K562 (cell line): Measurements from ENCODE around the gene PRDM8. TPM values are rescaled to one million over a fixed set of nuclear protein-coding genes. Genes with fewer than 3 reads are reported as not detected.

ENCODE experiments used
- ELF1 ChIP-seq: fragments of 200-800 bp; sonication (Bioruptor generic); IDR thresholded peaks from 2 replicates; pipeline ENCODE4 v1.6.1; 2016; ENCODE audit warnings: missing genetic modification characterization, missing compliant biosample characterization
- ELF2 ChIP-seq: fragments of 250-450 bp; sonication (Bioruptor Pico); IDR thresholded peaks from 2 replicates; pipeline ENCODE4 v1.5.0; 2021; ENCODE audit warnings: mild to moderate bottlenecking
- GATA2 ChIP-seq: sonication (generic); formaldehyde crosslinking; IDR thresholded peaks from 2 replicates; pipeline ENCODE4 v1.4.0; 2020; ENCODE audit warnings: mild to moderate bottlenecking, missing genetic modification reagents
- IFI16 ChIP-seq: fragments of 250-450 bp; sonication (Bioruptor Pico); IDR thresholded peaks from 2 replicates; pipeline ENCODE4 v2.1.2; 2022; ENCODE audit warnings: mild to moderate bottlenecking, inconsistent platforms
- JUN ChIP-seq, 2 experiments: sonication (generic) in 1 of 2; formaldehyde crosslinking in 1 of 2; IDR thresholded peaks; 2 replicates each; pipeline versions ENCODE4 v1.6.1 to v1.8.0; 2012 to 2022; ENCODE audit warnings: borderline replicate concordance in 2 of 2, mild to moderate bottlenecking in 2 of 2, improper control_type of control experiment in 1 of 2, low read depth in 1 of 2, low read length in 1 of 2, missing genetic modification reagents in 1 of 2
- MBD2 ChIP-seq: sonication (generic); IDR thresholded peaks from 2 replicates; pipeline ENCODE4 v1.6.1; 2016; ENCODE audit warnings: low read depth, borderline replicate concordance
- MYNN ChIP-seq, 2 experiments: sonication (generic); formaldehyde crosslinking in 1 of 2; IDR thresholded peaks; 2 replicates each; pipeline versions ENCODE4 v1.5.0 to v1.6.1; 2016 to 2020; ENCODE audit warnings: antibody characterized with exemption in 1 of 2, missing genetic modification reagents in 1 of 2
- NRF1 ChIP-seq, 2 experiments: fragments of 450-650 bp; IDR thresholded peaks in 1 of 2; conservative IDR thresholded peaks in 1 of 2; 2 replicates each; pipeline ENCODE4 v1.6.1; 2014; ENCODE audit warnings: mild to moderate bottlenecking in 2 of 2
- POLR2B ChIP-seq: fragments of 450-650 bp; IDR thresholded peaks from 2 replicates; pipeline ENCODE4 v1.6.1; 2018; ENCODE audit warnings: low read depth; ENCODE audit not compliant: partially characterized antibody
- PTBP1 ChIP-seq: fragments of 200-400 bp; formaldehyde crosslinking; IDR thresholded peaks from 2 replicates; pipeline ENCODE4 v1.6.1; 2017; ENCODE audit warnings: low read depth, low read length
- RBM15 ChIP-seq: fragments of 200-400 bp; formaldehyde crosslinking; IDR thresholded peaks from 2 replicates; pipeline ENCODE4 v1.6.1; 2018; ENCODE audit warnings: mild to moderate bottlenecking, low read length, moderate library complexity; ENCODE audit not compliant: insufficient read depth
- RFX1 ChIP-seq: fragments of 450-650 bp; IDR thresholded peaks from 2 replicates; pipeline ENCODE4 v1.6.1; 2016; ENCODE audit warnings: mild to moderate bottlenecking, moderate library complexity
- SMAD4 ChIP-seq: fragments of 250-450 bp; sonication (Bioruptor Pico); conservative IDR thresholded peaks from 2 replicates; pipeline ENCODE4 v1.8.0; 2021; ENCODE audit warnings: inconsistent platforms, mild to moderate bottlenecking, moderate library complexity
- SNRNP70 ChIP-seq: fragments of 200-400 bp; formaldehyde crosslinking; optimal IDR thresholded peaks from 2 replicates; pipeline ENCODE3; 2017; ENCODE audit warnings: low read depth, low read length
- STAT5A ChIP-seq: IDR thresholded peaks from 2 replicates; pipeline ENCODE4 v1.6.1; 2012; ENCODE audit warnings: low read length, inconsistent platforms, borderline replicate concordance
- TCF7 ChIP-seq: sonication (generic); IDR thresholded peaks from 2 replicates; pipeline ENCODE4 v1.6.1; 2016; ENCODE audit warnings: antibody characterized with exemption, borderline replicate concordance
- TOE1 ChIP-seq, 2 experiments: fragments of 450-650 bp in 1 of 2; sonication (generic) in 1 of 2; formaldehyde crosslinking in 1 of 2; IDR thresholded peaks; 2 replicates each; pipeline versions ENCODE4 v1.7.1 to v1.8.0; 2016 to 2022; ENCODE audit warnings: borderline replicate concordance in 2 of 2, mild to moderate bottlenecking in 2 of 2, antibody characterized with exemption in 1 of 2, inconsistent platforms in 1 of 2, low read depth in 1 of 2, missing genetic modification reagents in 1 of 2, moderate library complexity in 1 of 2
- ZC3H4 ChIP-seq: sonication (generic); formaldehyde crosslinking; IDR thresholded peaks from 2 replicates; pipeline ENCODE4 v1.9.0; 2021; ENCODE audit warnings: missing genetic modification reagents, borderline replicate concordance
- ZKSCAN1 ChIP-seq: fragments of 150-350 bp; IDR thresholded peaks from 2 replicates; pipeline ENCODE4 v1.6.1; 2016; ENCODE audit warnings: low read depth, low read length
- polyA plus RNA-seq, 8 experiments: library from polyadenylated mRNA; depleted of rRNA in 4 of 8; stranded (reverse) in 5 of 8; unstranded in 3 of 8; fragments of >200 nt; fragmentation: Nextera tagmentation in 2 of 8; fragmentation: Illumina TruSeq in 1 of 8; extraction: Ambion mirVana in 2 of 8; extraction: Trizol in 1 of 8; gene quantifications; 2 replicates each; pipeline versions ENCODE4 v1.2.1 to v1.2.3, GENCODE V29; 2011 to 2014; ENCODE audit warnings: inconsistent platforms in 1 of 8, missing spikeins in 1 of 8
- total RNA-seq, 7 experiments: library from RNA; depleted of rRNA in 6 of 7; stranded (reverse); fragments of >200 nt in 6 of 7; fragmentation: Illumina TruSeq in 2 of 7; extraction: Trizol in 2 of 7; gene quantifications; 2 replicates each; pipeline versions ENCODE4 v1.2.1 to v1.2.3, GENCODE V29; 2011 to 2021; ENCODE audit warnings: low replicate concordance in 1 of 7
- TF ChIP-seq, protein P1 (sequence below), 2 experiments: fragments of 150-350 bp in 1 of 2; IDR thresholded peaks; 2 replicates each; pipeline ENCODE4 v1.6.1; 2012 to 2016; ENCODE audit warnings: low read depth in 2 of 2, low read length in 2 of 2, mild to moderate bottlenecking in 1 of 2, moderate library complexity in 1 of 2
- TF ChIP-seq, protein P2 (sequence below): fragments of 450-650 bp; formaldehyde crosslinking; conservative IDR thresholded peaks from 2 replicates; pipeline ENCODE4 v1.4.0; 2022; ENCODE audit warnings: mild to moderate bottlenecking, missing genetic modification characterization
- TF ChIP-seq, protein P3 (sequence below): IDR thresholded peaks from 2 replicates; pipeline ENCODE4 v1.6.1; 2011; ENCODE audit not compliant: insufficient read length; ENCODE audit errors: extremely low read depth

Gene PRDM8
- total and polyA plus RNA-seq, 9 of the 15 experiments (the other 6 are each of a cell fraction or from before 2014, with no cell fraction given): 0.40 TPM; not detected in 8

DNA sequence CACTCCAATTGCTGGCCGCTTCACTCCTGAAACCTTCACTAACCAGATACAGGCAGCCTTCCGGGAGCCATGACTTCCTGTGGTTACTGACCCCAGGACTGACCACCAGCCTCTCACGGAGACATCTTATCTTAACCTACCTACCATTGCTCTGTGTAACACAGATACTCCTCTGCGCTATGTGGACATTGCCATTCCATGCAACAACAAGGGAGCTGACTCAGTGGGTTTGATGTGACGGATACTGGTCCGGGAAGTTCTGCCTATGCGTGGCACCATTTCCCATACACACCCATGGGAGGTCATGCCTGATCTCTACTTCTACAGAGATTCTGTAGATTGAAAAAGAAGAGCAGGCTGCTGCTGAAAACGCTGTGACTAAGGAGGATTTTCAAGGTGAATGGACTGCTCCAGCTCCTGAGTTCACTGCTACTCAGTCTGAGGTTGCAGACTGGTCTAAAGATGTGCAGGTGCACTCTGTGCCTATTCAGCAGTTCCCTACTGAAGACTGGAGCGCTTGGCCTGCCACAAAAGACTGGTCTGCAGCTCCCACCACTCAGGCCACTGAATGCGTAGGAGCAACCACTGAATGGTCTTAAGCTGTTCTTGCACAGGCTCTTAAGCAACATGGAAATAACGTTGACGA is 35.8 kb upstream of the PRDM8 start (continued):
- TF ChIP-seq, protein P1, sequence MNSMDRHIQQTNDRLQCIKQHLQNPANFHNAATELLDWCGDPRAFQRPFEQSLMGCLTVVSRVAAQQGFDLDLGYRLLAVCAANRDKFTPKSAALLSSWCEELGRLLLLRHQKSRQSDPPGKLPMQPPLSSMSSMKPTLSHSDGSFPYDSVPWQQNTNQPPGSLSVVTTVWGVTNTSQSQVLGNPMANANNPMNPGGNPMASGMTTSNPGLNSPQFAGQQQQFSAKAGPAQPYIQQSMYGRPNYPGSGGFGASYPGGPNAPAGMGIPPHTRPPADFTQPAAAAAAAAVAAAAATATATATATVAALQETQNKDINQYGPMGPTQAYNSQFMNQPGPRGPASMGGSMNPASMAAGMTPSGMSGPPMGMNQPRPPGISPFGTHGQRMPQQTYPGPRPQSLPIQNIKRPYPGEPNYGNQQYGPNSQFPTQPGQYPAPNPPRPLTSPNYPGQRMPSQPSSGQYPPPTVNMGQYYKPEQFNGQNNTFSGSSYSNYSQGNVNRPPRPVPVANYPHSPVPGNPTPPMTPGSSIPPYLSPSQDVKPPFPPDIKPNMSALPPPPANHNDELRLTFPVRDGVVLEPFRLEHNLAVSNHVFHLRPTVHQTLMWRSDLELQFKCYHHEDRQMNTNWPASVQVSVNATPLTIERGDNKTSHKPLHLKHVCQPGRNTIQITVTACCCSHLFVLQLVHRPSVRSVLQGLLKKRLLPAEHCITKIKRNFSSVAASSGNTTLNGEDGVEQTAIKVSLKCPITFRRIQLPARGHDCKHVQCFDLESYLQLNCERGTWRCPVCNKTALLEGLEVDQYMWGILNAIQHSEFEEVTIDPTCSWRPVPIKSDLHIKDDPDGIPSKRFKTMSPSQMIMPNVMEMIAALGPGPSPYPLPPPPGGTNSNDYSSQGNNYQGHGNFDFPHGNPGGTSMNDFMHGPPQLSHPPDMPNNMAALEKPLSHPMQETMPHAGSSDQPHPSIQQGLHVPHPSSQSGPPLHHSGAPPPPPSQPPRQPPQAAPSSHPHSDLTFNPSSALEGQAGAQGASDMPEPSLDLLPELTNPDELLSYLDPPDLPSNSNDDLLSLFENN (IDR thresholded peaks at IDR 0.05; ENCODE audit: low read depth in 2 of 2, low read length in 2 of 2): 0 out of 4 replicates have a peak, but pooled peaks of 1 of the 2 experiments have one; percentile 12
- peak; percentile 47; the same call in 1 of the 2 replicates for TF ChIP-seq ELF1 (tag)
- peak; percentile 4; the same call in 1 of the 2 replicates for TF ChIP-seq SMAD4 (CRISPR knock-in tag)
- no peak for TF ChIP-seq PTBP1
- TF ChIP-seq ELF2 (CRISPR knock-in tag): no peak
- TF ChIP-seq TOE1 (IDR thresholded peaks at IDR 0.05; ENCODE audit: borderline replicate concordance): no peak
- no peak for TF ChIP-seq TOE1 (CRISPR knock-in tag; IDR thresholded peaks at IDR 0.05; ENCODE audit: borderline replicate concordance, low read depth)
- TF ChIP-seq, protein P2, sequence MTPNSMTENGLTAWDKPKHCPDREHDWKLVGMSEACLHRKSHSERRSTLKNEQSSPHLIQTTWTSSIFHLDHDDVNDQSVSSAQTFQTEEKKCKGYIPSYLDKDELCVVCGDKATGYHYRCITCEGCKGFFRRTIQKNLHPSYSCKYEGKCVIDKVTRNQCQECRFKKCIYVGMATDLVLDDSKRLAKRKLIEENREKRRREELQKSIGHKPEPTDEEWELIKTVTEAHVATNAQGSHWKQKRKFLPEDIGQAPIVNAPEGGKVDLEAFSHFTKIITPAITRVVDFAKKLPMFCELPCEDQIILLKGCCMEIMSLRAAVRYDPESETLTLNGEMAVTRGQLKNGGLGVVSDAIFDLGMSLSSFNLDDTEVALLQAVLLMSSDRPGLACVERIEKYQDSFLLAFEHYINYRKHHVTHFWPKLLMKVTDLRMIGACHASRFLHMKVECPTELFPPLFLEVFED (CRISPR knock-in tag): no peak
- TF ChIP-seq JUN (IDR thresholded peaks at IDR 0.05; ENCODE audit: borderline replicate concordance, low read depth, low read length): no peak
- TF ChIP-seq JUN (CRISPR knock-in tag; IDR thresholded peaks at IDR 0.05; ENCODE audit: borderline replicate concordance): no peak
- 0 out of 4 replicates have a peak, but pooled peaks of 1 of the 2 experiments have one; percentile 14 for TF ChIP-seq NRF1 (conservative IDR thresholded peaks at IDR 0.05 in 1 of 2, IDR thresholded peaks at IDR 0.05 in 1 of 2)
- 0 out of 2 replicates have a peak, but pooled peaks have one; percentile 24 for TF ChIP-seq MBD2
- TF ChIP-seq MYNN (IDR thresholded peaks at IDR 0.05): no peak
- no peak for TF ChIP-seq MYNN (CRISPR knock-in tag; IDR thresholded peaks at IDR 0.05)
- TF ChIP-seq ZKSCAN1: no peak
- TF ChIP-seq, protein P3, sequence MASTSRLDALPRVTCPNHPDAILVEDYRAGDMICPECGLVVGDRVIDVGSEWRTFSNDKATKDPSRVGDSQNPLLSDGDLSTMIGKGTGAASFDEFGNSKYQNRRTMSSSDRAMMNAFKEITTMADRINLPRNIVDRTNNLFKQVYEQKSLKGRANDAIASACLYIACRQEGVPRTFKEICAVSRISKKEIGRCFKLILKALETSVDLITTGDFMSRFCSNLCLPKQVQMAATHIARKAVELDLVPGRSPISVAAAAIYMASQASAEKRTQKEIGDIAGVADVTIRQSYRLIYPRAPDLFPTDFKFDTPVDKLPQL: no peak
- TF ChIP-seq STAT5A: peak; percentile 55; the same call in 1 of the 2 replicates
- TF ChIP-seq POLR2B: no peak
- no peak for TF ChIP-seq ZC3H4 (CRISPR knock-in tag)
- no peak for TF ChIP-seq SNRNP70
- peak; percentile 43; the same call in 1 of the 2 replicates for TF ChIP-seq GATA2
- no peak for TF ChIP-seq IFI16 (CRISPR knock-in tag)
- no peak for TF ChIP-seq RBM15
- TF ChIP-seq RFX1: no peak
- no peak for TF ChIP-seq TCF7
